GM19468 (cell line): ENCODE data around the gene KRT81.
"Not testable (repeated sequence)": the region's sequence is repeated elsewhere in the genome, so short reads cannot be mapped to it uniquely, and the experiment has no call there.

Source experiments
- ATAC-seq: cut with Tn5 transposase; IDR thresholded peaks from one replicate; pipeline ENCODE4 v1.9.1; 2021; ENCODE audit warnings: mild to moderate bottlenecking, moderate library complexity, moderate number of reproducible peaks; ENCODE audit not compliant: unreplicated experiment; ENCODE audit errors: extremely low read depth

The KRT81 gene

DNA sequence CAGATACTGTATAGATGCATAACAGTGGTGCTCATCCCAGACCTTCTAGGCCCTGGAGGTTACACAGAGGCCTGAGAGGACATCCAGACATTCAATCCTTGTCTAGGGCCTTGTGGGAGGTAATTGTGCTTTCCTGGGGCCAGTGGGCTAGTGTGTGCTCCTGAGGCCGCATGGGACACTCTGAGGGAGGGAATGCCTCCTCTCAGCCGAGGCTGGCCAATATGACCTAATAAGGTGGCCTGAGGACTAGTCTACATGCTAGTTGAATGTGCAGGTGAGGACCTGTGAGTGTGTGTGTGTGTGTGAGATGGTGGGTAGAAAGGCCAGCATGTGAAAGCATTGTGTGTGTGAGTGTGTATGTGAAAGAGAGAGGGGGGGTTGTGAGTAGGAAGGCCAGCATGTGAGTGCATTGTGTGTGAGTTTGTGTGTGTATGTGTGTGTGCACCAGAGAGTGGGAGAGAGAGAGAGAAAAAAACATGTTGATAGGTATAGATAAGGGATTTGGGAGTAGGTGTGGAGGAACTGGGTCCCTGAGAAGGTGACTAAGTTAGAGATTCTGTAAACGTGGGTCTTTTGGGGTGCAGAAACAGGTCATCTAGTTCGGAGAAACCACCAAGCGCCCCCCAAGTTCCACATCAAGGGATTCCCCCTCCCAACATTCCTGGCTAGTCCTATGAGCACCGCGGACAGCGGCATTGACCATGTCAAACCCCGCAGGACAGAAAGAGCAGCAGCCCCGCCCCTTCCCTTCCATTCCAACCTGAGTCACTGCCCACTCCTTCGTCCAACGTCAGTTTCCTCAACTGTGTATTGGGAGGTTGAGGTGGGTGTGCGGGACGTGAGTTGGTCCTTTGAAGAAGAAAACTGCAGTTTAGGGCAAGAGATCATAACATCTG lies 9.7 kb upstream of the KRT81 start:
- no peak for ATAC-seq

DNA sequence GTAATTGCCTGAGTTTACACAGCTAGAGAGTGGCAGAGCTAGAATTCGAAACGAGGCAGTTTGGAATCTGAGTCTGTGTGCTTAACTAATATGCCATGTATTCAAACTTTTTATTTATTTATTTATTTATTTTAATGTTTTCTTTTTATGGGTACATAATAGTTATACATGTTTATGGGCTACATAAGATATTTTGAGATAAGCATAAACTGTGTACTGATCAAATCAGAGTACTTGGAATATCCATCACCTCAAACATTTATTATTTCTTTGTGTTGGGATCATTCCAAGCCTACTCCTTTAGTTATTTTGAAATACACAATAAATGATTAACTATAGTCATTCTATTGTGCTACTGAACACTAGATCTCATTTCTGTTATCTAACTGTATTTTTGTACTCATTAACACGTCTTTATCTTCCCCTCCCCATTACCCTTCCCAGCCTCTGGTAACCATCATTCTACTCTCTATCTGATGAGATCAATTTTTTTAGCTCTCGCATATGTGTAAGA lies 7.4 kb upstream of the KRT81 start:
- no peak for ATAC-seq

DNA sequence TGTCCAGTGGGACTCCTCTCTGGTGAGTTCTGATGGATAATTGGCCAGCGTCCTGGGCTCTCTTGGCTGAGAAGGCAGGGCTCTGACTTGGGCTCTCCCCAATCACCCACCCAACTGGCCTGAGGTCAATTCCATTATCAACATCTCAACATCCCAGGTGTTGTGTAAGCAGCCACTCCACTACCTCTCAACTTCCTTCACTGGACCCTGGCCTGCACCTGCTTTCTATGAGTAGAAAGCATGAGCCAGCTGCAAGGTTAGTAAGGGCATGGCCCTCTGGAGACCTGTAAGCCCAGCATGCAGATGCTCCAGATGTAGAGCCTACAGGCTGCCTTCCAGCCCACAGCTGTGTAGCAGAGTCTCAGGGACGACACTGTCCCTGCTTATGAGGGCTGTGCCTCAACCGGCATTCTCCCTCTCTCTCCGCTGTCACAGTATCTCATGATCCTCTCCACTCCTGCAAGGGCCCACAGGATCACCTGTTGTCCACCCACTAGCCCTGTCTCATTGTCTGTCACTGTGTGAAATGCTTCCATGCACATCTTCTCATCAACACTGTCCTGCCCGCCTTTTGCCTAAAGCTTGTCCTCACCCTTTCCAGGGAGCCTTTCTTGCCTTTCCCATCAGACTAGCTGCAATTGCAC lies 5.4 kb upstream of the KRT81 start:
- no peak for ATAC-seq

DNA sequence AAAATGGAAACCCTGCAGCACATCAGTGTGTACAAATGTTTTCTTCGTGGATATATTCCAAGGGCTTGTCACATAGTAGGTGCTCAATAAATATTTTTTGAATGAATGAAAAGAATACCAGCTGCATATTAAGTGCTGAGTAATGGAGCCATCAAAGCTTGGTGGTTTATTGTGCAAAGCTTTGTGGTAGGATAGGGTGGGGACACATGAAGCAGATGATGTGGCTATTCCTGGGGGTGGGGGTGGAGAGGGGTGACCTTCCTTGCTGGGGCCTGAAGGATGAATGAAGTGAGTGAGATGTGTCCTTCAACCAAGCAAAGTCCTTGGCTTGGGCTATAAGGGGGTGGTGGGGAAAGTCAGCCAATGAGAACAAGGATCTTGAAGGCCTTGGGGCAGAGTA lies 4.3 kb upstream of the KRT81 start:
- ATAC-seq, result no peak

DNA sequence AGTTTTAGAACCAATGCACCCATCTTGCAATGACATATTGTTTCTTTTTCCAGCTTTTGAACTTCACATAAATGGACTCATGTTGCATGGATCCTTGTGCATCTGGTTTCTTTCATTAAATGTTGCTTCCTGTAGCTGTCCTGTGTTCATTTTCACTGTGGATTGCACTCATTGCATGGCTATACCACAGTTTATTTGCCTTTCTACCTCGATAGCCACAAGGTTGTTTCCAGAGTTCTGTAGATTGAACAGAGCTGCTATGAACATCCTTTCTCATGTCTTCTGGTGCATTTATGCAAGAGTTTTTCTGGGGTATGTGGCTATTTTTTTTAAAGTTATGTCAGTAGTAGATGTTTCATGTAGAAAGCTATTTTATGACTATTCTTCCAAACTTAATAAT lies 3.5 kb upstream of the KRT81 start:
- ATAC-seq, result no peak

DNA sequence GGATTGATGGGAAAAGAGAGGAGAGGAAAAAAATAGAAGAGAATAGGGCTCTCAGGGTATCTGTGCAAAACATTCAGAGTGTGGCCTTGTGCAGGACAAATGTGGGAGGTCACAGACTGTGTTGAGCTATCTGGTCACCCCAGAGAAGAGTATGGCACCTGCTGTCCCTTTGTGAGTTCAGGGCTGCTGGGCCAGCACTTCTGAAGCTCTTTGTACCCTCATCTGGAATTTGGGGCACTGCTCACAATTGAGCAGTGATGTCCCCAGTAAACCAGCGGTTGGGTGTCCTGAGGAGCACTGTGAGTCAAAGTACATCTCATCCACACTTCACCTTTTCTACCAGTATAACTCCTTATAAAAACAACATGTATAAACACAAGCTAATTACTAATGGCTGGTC lies 2.6 kb upstream of the KRT81 start:
- no peak for ATAC-seq

DNA sequence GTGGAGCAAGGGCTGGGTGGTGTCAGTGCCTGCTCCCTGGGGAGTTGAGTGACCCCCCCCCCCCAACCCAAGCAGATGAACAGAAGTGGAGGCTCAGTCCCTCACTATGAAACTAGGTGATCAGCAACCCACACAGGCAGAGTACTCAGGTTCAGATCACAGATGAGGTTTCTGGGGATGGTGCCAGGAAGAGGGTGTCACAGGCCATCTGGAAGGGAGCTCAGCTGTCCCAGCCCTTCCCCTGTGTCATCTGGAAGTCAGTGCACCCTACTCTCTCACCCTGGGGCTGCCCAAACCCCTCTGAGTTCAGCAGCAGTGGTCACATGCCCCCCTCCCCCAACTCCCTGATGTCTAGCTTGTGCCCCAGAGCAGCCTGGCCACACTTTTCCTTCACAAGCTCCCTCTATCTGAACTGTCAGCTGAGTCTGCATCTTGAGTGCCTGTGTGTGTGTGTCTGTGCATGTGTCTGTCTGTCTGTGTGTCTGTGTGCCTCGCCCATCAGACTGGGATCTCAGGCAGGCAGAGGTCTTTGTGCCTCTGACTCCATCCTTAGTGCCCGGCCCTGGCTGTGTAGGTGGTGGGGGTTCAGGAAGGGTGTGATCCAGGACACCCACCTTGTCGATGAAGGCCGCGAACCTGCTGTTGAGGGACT lies 725 bp downstream of the KRT81 start:
- not testable (repeated sequence) for ATAC-seq

DNA sequence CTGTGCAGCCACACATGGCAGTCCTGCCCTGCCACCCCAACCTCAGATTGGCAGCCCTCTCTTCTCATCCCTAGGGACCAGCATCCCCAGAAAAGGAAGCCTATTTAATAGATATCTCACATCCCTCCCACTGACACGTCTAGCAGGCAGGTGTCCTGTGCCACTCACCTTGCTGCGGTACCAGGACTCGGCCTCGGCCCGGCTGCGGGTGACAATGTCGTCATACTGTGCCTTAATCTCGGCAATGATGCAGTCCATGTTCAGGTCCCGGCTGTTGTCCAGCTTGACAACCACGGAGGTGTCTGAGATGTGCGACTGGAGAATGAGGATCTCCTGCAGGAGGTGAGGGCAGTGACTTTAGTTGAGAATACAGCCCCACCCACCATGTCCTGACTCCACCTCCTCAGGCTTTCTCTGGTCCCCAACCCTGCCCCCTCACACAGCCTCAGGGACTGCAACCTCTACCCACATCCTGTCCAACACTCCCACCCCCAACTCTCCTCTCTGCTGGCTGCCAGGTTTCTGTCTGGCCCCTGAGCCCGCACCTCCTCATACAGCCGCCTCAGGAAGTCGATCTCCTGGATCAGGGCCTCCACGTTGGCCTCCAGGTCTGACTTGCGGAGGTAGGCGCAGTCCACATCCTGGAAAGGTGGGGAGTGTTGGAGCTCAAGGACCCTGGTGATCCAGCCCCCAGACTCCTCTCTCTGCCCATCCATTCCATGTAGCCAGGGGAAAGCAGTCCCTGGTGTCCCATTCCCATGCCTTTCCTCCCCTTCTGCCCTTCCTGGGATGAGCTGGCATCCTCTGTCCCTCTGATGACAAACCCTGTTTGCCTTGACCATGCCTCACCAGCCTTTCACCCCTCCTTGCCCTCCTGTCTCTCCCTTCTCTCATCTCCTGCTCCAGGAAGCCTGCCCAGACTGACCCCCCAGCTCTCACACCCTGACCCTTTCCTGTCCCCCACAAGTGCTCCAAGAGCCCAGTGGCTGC lies 3.2 kb downstream of the KRT81 start:
- ATAC-seq, result not testable (repeated sequence)

DNA sequence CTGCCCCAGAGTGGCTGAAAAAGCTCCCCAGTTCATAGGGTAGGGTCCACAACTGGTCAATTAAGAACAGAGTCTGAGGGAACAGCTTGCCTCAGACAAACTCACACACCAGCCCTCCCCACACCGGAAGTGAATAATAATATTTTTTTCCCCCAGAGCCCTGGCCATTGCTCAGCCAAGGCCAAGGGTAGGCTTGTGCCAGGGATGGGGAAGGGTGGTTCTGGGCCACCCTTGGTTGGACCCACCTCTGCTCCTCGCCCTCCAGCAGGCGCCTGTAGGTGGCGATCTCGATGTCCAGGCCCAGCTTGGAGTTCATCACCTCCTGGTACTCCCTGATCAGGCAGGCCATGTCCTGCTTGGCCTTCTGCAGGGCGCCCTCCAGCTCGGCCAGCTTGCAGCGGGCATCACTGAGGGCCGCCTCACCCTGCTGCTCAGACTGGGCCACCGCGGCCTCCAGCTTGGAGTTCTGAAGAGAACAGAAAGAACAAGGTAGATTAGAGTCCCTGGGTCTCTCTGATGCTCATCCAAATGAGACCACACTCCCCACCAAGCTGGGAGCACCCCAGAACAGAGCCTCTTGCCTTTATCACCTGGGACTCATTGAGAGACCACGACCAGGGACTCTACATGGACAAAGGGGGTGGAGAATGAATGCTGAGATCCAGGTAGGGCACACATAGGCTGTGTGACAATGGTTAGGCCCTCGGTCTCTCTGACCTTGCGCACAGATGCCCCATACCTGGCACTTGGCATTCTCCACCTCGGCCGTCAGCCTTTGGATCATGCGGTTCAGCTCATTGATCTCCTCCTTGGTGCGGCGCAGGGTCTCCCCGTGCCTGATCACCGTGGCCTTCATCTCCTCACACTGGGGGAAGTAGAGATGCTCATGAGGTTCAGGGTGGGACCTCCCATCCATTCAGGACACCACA lies 4.2 kb downstream of the KRT81 start:
- ATAC-seq, result not testable (repeated sequence)

DNA sequence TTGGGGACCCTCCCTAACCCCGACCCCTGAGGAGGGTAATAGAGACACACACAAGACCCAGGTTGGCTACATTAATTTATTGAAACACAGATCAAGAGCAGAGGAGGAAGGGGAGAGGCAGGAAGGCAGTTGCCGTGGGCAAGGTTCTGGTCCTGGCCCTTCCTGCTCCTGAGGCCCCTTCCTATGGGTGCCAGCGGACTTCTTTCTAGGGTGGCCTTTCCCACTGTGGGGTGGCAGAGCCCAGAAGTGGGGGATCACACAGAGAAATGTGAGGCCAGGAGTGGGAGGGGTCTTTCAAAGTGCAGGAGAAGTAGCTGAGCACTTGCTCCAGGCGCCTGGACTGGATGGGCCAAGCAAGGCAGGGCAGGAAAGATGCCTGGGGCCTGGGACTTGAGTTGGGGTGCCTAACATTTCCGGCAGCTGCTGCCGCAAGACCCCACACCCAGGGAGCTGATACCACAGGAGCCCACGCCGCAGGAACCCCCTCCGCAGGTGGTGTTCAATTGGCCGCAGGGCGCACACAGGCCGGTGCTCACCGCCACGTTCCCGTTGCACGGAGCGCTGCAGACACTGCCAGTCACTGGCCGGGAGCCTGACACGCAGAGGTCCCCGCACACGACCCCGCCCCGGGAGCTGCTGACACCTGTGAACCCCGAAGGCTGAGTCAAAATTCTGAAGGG lies 5.3 kb downstream of the KRT81 start:
- no peak for ATAC-seq

DNA sequence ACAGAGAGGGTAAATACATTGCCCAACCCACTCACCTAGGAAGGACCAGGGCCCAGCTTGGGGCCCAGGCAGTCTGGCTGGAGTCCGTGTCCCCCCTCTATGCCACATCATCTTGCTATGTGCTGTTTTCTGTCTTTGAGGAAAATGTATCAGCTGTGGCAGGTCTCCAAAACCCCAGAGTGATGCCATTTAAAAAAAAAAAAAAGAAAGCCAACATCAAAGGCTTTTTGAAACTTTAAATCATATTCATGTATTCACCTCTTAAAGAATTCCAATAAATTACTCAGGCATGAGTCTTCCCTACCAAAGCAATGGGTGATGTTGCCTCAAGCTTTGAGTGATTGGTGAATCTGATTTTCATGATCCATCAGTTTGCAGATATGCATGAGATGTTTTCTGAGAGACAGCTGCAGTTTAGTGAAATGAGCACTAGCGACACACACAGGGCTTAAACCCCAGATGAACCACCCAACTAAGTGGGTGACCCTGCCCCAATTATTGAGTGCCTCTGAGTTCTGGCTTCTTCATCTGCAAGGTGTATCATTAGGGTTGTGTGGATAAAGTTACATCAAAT lies 6.1 kb downstream of the KRT81 start:
- ATAC-seq, result no peak

DNA sequence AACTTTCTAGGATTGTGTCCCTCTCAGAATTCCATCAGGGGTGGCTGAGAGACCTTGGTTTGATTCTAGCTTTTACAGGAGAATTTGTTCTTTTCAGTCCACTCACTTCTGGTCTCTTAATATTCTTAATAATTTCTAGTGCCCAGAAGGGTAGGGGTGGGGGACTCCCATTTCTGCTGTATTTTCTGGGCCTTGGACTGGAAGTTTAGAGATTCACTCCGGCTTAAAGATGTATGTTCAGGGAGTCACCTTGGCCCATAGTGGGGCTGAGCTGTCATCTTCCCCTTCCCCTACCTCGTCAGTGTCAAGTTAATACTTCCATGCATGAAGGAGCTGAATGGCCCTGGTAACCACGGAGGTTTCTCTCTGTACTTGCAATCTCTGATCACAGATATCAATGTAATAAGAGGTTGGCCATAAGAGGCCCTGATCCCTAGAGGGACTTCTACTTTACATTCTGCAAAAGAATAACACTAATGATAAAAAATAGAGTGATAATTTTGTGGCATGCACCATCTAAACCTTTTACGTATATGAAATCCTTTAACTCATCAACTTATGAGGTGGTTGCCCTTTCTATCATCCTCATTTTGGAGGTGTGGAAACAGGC lies 6.7 kb downstream of the KRT81 start:
- no peak for ATAC-seq

DNA sequence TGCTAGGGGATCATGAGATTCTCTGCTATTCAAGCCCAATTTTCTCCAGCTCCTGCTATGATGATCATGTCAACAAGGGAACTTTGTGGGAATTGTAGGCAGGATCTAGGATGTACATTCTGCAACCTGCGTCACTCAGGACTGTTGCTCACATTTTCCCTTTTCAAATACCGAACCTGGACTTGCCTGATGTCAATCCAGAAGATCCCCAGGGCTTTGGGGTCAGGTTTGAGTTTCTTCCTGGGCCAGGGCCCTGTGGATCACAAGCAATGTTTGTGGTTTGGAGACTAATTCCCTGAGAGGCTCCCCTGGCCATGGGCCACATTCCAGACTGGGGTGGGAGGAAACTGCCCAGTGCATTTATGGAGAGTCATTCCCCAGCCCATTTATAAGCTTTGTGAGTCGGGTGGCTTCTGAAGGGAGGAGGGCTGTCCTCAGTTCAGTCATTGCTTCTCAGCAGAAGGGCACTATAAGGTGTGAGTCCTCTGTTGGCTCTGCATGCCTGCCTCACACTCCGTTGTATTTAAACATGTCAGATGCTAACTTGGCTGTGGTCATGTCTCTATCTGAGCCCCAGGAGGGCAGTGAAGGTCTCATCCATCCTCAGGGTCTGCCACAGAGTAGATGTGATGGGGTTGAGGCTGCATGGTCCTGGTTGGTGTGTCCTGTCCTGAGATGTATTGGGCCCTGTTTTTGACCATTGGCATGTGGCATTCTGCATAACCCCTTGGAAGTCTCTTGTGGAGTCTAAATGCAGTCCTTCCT lies 10.4 kb downstream of the KRT81 start:
- ATAC-seq, result no peak

DNA sequence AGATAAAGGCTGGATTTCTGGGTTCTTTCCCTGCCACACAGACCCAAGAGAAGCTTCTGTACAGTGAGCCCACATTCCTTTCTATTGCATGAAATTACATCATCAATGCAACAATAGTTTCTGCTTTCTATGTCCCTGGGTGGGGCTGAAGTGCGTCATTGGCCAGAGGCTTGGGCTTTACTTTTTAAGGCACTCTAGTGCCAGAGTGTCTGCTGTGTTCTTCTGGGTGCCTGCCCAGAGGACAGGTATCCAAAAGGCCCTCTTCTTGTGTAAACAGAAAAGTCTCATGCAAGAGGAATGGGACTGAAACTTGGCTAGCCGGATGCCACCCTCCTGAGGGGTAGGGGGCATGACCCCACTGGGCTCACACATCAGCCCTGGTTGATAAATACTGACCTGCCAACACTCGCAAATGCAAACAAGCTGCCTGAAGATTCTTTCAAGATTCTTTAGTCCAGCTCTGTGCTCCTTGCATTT lies 11.0 kb downstream of the KRT81 start:
- no peak for ATAC-seq

DNA sequence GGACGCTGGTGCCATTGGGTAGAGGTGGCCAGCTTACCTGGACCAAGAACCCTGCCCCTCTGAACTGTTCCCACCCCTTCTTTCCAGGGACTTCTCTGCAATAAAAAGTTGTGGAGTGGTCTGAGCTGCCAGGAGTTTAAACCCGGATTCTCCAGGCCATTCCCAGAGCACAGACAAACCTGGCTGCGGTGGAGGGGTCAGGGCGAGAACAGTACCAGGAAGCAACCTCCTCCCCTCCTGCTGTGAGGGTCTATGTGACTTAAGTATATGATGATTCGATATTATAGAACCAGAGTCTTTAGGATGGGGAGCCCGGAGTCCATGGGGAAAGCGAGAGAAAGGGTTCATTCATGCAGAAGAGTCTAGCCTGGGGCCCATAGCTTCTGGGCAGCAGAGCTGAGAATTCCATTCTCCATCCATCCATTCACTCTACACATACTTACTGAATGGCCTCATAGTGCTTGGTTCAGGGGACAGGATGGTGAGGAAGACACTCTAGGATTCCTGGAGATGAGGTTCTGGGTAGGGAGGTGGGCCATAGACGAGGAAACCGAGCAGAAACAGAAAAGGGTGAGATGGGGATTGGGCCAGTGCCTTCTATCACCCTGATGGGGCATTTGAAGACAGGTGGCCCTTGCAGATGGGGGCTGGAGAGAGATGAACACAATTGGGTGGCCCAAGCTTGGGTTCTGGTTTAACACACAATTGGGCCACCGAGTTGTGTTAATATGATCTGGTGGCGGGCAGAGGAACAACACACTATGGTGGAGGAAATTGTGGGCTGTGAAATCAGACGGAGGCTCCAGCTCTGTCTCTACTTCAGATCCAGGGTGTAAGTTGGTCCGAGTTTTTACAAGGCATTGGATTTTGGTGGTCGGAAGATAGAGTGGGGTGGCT lies 11.7 kb downstream of the KRT81 start:
- no peak for ATAC-seq
